H1 (cell line): ENCODE results near the gene HNRNPM. TPM values are rescaled to one million over a fixed set of nuclear protein-coding genes. Genes with fewer than 3 reads are reported as not detected.

Experiments used
- ATF2 ChIP-seq: IDR thresholded peaks from 2 replicates; pipeline ENCODE4 v1.6.1; 2012; ENCODE audit warnings: low read length, inconsistent platforms
- JUN ChIP-seq: IDR thresholded peaks from 2 replicates; pipeline ENCODE4 v1.6.1; 2011; ENCODE audit warnings: low read depth, mild to moderate bottlenecking, improper control_type of control experiment, low read length
- SUZ12 ChIP-seq: fragments of 200-600 bp; sonication (generic); IDR thresholded peaks from 2 replicates; pipeline ENCODE4 v1.6.1; 2012; ENCODE audit warnings: mild to moderate bottlenecking, inconsistent platforms, low read length, moderate library complexity, mixed read lengths
- polyA plus RNA-seq, 7 experiments: library from polyadenylated mRNA; depleted of rRNA in 3 of 7; stranded (reverse) in 5 of 7; unstranded in 2 of 7; fragments of >200 nt in 5 of 7; fragments of 200-250 nt in 2 of 7; gene quantifications; 1 replicate in 5 of 7; 2 replicates in 1 of 7; 4 replicates in 1 of 7; pipeline versions ENCODE4 v1.2.1 to v1.2.3, GENCODE V29; 2011 to 2013; ENCODE audit warnings: missing spikeins in 2 of 7, mixed read lengths in 2 of 7
- total RNA-seq: library from RNA; stranded (reverse); fragmentation: NEBNext Ultra II Directional; extraction: Animal tissue kit (Norgen Biotek cat#: 25700); gene quantifications from 2 replicates; pipeline ENCODE4 v1.2.1, GENCODE V29; 2021

HNRNPM gene
- total and polyA plus RNA-seq, 2 of the 8 experiments (the other 6 are each of a cell fraction or from before 2014, with no cell fraction given): 375 to 474 TPM

GRCh38 chr19:8463365-8463764, 18.6 kb downstream of the HNRNPM start (continued):
- TF ChIP-seq ATF2 (no peak), JUN (no peak), SUZ12 (no peak)
